GM19463 (cell line): ENCODE results near the gene RERE.

ENCODE experiments used
- ATAC-seq: cut with Tn5 transposase; IDR thresholded peaks from one replicate; pipeline ENCODE4 v1.9.1; 2021; ENCODE audit warnings: mild to moderate bottlenecking, moderate library complexity; ENCODE audit not compliant: unreplicated experiment

RERE gene

DNA sequence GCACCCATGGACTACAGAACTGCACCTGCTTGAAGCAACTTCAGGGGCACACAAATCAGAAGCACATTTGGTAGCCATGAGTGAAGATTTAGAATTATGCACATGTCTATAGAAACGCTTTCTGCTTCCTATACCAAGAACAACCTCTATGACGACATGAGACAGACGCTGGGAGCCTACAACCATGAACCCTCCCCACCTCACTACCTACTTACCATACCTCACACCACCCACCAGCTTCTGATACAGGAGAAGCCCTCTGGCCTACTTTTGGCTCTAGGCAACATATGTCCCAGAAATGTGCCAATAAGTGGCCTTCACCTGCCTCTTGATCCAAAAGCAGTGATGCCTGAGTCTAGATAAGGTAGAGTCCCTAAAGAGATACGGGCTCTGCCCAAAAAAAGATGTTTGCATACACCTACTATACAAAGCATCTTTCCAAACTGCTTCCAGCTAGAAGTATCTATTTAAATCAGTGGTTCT lies 441.0 kb downstream of the RERE start:
- no peak for ATAC-seq

DNA sequence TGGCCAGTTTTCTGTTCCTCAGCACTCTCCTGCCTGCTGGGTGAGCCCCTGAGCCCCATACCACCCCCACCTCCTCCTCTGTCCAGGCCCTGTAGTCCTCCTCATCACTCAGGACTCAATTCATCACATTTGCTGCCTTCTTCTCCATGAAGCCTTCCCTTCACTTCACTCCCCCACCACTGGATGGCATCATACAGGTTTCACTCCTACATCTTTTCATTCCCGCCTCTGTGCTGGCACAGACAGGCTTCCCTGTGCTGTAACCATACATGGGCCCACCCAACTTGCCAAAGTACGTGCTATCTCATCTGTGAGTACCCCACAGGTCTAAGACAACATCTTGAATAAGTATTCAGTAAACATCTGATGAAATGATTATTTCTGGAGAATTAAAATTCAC lies 442.6 kb downstream of the RERE start:
- no peak for ATAC-seq

DNA sequence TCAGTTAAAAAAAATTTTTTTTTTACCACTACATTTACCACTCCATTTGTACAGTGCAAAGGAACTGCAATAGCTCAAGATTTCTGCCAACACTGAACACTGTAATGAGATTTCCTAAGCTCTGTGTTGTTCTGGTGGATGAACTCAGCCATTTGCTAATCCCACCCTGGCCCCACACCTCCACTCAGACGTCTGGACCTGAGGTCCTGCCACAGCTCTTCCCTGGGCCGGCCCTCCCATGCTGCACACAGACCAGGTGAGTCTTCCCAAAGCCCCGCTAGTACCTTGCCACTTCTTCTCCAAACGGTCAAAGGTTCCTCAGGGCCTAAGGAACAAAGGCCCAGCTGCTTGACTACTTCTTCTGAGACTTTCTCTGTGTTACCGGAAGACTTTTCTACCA lies 443.1 kb downstream of the RERE start:
- no peak for ATAC-seq

DNA sequence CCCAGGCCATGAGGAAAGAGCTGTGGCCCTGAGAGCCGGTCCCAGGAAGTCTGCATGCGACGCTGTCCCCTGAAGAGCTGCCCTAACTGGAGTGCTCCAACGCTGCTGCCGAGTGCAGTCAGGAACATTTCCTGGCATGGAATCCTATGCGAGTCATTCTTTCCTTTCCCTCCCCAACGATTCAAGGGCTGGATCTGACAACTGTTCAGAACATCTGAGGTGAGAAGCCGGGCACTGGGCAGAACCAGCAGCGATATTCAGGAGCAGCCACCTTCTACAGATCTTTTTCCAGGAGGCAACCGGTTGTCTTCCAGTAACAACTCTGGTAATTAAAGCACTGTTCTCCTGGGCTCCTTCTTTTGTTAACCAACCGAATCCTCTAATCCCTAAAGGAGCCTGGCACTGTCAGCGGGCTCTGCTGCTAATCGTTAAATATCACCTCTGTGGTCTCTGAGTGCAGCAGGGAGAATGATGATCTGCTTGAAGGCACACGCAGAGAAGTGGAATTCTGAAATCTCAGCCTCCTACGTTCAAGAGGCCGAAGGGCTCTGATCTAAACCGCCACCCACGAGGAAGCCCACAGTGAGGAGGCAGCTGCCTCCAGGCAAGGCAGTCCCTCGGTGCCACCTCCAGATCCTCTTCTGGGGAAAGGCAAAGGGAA lies 443.7 kb downstream of the RERE start:
- no peak for ATAC-seq

DNA sequence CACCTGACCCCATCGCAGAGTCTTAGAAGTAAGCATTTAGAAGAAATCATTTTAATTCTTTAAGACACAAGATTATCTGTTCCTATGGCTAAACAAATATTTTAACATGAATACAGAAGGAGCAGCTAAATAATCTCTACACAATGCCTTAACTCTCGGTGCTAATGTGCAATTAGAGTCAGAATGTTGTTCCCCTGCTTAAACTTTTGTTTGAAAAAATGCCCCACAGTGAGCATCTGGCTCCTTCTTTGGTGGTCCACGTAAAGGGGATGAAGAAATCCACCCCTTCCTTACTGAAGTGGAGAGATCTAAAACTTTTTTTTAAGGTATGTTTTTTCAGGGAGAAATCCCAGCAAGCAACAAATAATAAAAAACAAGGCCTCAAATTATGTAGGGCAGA lies 444.3 kb downstream of the RERE start:
- ATAC-seq, result no peak

DNA sequence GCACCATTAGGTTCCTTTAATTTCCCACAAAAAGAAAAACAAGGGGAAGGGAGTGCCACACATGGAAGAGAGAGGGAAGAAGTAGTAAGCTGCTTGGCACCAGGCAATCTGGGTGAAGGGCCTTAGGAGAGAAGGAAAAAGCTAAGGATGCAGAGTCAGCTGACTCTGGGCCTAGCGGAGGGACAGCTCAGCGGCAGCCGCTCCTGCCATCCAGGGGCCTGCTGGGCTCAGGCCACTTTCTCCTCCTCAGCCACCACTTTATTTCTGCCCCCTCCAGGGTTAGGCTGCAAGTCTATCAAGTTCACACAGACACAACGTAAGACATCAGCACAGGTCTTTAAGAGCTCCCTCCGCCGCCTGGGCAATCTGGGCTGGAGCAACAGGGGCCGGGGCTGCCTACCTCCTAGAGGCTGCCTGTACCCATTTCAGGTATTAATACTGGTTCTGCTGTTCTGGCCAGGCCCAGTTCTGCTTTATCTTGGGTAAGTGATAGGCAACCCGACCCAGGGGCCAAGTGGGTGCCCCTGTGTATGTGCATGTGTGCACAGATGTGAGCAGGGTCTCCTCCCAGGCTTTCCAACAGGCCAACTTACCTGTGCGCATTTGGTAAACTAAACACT lies 446.0 kb downstream of the RERE start:
- ATAC-seq, result no peak

DNA sequence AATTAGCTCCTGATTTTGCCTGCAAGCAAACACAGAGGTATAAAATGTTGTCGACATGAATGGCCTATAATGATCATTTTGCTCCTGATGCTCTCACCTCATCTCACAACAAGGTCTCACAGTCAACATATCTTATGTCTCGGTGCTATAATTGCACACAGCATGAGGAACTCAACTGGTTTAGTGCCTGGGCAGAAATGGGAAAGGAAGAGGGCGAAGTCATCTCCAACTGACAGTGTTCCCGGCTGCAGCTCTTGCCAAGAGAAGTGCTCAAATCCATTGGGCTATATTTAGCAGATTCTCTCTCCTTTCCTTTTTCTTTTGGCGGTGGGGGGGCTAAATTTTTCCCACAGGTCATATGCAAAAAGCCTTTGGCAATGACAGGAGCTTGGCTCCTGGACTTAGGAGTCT lies 446.5 kb downstream of the RERE start:
- ATAC-seq, result no peak

DNA sequence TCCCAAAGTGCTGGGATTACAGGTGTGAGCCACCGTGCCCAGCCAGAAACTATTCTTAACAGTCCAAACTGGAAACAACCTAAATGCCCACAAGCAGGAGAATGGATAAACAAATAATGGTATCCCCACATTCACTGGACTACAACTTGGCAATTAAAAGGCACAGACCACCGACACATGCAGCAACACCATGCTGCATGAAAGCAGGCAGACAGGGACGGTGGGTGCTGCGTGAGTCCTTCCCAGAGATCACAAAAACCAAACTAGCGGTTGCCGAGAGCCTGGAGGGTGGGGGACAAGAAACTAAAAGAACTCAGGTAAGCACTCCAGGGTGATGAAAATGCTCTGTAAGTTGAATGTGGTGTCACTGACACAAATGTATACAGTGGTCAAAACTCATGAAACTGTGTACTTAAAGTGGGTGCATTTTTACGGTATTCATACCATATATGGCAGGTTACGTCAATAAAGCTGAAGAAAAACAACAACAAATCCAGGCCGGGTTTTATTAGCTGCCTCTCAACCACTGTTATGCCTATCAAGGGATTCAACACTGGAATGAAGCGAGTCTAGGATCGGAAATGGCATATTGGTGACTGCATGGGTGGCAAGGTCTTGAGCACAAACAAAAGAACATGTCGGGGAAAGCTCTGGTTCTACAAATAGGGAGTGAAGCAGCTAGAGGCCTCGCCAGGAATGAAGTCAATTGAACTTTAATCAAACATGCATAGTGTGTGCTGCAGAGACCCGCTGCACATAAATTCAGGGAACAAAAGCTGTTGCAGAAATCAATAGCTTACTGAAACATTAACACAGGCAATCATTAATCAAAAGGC lies 447.2 kb downstream of the RERE start:
- ATAC-seq, result no peak

DNA sequence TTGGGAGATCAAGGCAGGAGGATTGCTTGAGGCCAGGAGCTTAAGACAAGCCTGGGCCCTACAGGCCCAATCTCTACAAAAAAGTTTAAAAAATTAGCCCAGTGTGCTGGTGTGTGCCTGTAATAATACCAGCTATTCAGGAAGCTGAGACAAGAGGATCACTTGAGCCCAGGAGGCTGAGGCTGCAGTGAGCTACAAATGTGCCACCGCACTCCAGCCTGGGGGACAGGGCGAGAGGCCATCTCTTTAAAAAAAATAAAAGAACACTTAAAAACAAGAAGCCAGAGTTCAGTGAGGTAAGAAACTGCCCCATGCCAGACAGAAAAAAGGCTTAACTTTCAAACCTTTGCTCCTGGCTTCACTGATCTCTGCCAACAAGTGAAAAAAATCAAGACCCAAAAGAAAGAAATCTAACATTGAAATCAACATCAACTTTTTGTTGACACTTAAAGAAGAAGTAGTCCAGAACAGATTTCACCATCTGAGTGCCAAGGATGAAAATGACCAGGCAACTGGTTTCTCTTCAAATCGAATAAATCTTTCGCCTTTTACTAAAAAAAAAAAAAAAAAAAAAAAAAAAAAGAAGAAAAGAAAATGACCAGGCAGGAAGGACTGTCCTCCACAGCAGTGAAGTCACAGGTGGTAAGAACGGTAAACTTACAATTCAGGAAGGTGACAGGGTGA lies 448.3 kb downstream of the RERE start:
- no peak for ATAC-seq

DNA sequence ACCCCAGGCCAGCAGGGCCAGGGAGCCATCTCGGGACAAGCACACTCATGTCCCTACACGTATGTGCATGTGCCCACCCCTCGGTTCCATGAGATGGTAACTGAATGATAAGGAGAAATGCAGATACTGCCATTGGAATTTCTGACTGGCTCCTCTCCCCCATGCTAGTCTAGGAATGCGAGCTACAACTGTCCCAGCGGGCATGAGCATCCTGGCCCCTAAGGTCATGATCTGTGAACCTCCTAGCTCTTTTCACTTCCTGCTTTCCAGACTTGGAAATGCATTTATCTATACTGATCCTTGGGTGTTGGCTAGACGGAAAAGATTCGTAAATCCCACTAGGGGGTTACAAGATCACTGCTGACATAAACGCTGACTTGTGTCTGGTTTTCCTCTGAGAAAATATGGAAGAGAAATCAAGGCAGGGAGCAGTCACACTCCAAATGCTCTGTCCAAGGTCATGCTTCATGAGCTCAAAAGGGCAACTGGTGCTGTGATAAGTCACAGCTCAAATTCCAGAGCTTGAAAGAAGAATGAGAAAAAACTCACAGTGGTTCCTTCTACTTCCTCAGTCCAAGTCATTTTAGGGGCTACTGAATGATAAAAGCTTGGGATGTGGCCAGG lies 449.8 kb downstream of the RERE start:
- ATAC-seq, result no peak

DNA sequence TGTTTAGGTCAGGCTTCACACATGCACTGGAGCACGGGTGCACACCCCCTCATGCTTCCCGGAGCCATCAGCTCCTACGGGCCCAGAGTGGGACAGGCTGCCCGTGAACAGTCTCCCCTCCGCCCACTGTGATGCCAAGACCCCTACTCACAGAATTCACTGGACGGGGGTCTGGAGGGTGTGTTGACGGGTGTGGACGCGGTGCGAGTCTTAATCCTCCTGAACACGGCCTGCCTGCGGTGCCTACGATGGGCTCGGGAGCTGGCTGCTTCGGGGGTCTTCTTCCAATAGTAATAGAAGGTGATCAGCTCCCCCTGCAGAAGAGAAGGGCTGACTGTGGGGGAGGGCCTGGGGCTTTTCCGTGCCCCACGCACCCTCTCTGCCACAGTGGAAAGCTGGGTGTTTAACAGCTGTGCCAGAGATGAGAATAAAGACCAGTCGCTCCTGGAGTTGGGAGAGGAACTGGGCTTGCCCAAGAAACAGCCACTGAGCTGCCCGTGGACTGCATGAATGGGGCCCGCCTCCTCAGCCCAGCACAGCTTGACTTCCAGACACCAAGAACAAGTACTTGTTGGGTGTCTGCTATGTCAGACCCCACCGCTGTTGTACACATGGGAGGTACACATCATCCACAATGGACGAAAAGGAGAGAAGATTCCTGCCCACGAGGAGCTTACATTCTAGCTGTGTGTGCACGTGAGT lies 451.6 kb downstream of the RERE start:
- ATAC-seq, result no peak

DNA sequence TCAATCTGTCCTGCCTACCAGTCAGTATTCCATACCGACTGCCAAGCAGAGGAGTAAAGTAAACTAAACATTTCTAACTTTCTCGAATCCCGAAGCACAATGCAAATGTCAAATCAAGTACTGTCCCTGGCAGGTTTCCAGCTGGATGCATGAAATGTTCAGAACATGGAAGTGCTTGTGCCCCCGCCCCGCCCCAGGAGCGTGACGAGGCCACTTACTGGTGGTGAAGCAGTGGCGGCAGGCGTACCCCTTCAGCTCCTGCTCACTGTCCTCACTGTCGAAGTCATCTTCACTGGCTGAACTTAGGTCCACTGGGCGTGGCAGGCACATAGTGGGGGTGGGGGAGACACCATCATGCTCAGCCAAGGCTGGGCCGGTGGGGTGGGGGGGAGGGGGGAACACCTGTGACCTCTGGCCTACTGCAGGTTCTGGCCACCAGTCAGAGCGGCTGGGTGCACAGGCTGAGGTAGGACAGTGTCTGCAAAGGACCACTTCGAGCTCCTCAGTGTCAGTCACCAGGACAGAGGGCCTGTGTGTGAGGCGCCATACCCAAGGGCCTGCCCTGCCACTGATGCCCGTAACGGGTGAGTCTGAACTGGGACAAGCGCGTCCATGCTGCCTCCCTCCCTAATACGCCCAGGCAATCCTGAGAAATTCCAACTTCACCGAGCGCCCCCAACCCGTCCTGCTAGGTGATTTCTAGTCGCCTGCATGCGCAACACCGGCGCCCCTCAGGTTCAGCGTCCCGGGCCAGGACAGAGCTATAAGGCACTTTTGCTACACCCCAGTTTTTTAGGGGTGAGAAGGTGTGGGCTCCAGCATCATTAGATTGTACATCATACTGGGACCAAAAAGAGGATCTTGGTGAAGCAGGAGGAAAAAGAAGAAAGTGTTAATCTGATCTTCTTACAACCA lies 452.7 kb downstream of the RERE start:
- no peak for ATAC-seq

DNA sequence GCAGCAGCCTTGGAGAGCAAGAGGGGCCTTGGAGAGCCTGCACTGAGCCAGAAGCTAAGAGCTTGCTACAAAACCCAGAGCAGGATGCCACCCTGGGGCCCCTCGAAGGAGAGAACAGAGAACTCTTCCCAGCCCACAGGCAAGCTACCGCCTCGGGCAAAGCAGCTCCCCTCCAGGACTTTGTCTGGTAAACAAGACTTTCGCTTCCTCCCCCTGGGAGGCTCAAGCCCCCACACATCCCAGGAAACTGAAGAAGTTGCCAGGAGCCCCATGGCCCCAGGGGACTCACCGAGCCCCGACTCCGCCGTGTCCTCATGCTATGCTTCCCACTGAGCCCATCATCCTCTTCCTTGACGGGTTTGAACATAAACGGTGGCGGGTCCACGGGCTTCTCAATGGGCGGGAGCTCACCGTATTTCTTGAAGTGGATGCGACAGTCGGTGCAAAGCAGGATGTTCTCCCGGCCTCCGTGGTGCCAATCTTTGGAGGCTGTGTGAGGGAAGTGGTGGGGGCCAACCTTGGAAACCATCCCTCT lies 453.6 kb downstream of the RERE start:
- no peak for ATAC-seq

DNA sequence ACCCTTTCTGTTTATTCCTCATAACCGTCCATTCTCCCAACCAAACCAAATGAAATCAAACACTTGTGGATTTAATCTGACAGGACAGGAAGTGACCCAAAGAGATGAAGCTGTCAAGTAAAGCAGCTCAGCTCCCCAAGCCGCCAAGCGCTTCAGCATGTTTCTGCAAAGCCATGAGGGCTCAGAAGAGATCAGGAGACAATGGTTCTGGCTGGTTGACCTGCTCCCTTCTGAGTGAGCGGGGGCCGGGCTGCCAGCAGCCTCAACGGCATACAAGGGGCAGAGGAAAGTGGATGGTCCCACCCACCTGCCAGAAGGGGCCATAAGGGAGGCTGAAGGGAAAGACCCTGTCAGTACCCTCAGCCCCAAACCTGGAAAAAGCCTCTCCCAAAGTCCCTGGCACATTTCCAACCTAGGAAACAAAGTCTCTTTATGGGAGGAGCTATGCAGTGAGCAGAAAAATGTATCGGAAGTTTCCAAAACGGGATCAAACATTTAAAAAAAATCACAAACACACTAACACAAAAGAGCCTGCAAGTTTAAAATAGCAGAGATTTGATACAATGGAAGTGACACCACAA lies 454.2 kb downstream of the RERE start:
- no peak for ATAC-seq

DNA sequence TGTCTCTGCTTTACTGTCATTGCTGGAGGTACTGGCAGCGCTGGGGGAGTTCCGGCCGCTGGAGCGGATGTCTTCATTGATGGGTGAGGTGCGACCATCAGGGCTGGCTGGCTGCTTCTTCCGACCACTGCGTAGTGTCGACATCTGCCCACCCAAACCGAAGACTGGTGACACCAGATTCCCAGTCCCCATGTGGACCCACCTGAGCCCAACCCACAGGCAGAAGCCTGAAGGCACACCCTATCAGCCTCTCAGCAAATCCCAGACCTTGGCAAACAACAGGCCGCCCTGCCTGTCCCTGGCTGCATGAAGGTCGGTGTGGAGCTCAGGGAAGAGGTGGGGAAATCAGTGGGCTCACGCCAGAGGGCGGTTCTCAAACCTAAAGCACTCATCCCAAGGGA lies 454.7 kb downstream of the RERE start:
- ATAC-seq, result no peak

DNA sequence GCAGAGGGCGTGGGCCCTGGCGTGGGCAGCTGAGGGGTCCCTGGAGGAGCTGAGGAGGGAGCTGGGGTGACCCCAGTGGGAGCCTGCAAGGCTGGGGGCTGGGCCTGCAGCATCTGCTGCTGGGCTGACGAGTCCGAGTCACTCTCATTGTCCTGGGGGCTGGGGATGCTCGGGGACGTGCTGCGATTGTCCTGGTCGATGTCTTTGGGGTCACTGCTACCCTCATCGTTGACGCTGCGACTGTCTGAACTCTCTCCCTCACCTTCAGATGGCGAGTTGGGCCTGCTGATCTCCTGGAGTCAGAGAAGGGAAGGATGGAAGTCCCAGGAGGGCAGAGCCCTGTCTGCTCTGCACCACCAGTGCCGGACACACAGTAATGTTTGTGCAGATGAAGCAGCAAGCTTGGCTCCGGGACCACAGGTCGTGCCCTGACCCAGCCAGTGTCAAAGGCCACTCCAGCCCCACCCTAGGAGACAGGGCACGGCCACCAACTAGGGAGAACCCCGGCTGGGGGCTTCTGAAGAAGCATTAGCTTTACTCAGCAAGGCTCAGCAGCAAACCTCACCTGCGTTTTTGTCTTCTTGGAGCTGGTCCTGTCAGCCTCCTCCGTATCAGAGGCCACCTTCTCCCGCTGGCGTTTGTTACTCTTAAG lies 456.1 kb downstream of the RERE start:
- no peak for ATAC-seq

DNA sequence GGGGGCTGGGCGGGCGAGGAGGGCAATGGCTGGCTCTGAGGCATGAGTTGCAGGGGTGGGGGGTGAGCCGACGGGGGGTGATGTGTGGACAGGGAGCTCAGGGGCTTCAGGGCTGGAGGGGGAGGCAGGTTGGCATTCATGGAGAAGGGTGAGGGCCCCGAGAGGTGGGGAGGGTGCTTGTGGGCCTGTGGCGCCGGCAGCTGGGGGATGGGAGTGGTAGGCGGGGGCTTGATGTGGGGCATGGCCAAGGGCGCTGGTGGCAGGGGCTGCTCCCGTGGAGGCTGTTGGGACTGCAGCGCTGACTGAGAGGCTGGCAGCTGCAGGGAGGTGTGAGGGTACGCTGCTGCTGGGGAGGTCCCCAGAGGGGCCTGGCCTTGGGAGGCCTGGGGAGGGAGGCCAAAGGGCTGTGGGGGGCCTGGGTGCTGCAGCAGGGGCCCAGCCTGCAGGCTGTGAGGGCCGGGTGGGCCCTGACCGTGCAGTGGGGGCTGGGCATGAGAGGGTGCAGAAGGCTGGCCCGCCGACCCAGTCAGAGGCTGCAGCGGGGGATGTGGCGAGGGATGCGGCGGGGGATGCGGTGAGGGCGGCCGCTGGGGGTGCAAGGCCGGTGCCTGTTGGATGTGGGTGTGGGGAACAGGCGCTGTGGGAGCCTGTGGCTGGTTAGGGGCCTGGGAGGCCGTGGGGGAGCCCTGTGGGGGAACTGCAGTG lies 456.8 kb downstream of the RERE start:
- ATAC-seq, result no peak
